Upper lobe of right lung (tissue), 1 donor: ENCODE results near the gene THAP12. TPM values are rescaled to one million over a fixed set of nuclear protein-coding genes. Genes with fewer than 3 reads are reported as not detected.

Experiments used
- ATAC-seq: fragments of 200-7000 bp; cut with Tn5 transposase; one replicate; pipeline ENCODE4 v1.9.1; 2020; ENCODE audit warnings: mild to moderate bottlenecking, moderate library complexity
- DNase-seq: peaks from one replicate; pipeline ENCODE4 v3.0.0-alpha.2; 2020
- H3K27ac ChIP-seq: fragments of 200-600 bp; one replicate; pipeline ENCODE4 v1.8.0; 2022
- H3K27me3 ChIP-seq: fragments of 200-600 bp; one replicate; pipeline ENCODE4 v1.8.0; 2022; ENCODE audit warnings: mild to moderate bottlenecking
- H3K36me3 ChIP-seq: fragments of 200-600 bp; one replicate; pipeline ENCODE4 v1.8.0; 2022
- H3K4me1 ChIP-seq: fragments of 200-600 bp; one replicate; pipeline ENCODE4 v1.8.0; 2022
- H3K4me3 ChIP-seq: fragments of 200-600 bp; one replicate; pipeline ENCODE4 v1.8.0; 2022; ENCODE audit warnings: mild to moderate bottlenecking
- H3K9me3 ChIP-seq: fragments of 200-600 bp; one replicate; pipeline ENCODE4 v1.8.0; 2022
- intact Hi-C: fragments of 100-400 bp; cut with DNase I; formaldehyde crosslinking; loops from one replicate; pipeline ENCODE4 v1.11.0; 2022
- total RNA-seq: library from RNA; stranded (reverse); fragmentation: NEBNext Ultra II Directional; extraction: Animal tissue kit (Norgen Biotek cat#: 25700); gene quantifications from one replicate; pipeline ENCODE4 v1.2.1, GENCODE V29; 2021
- TF ChIP-seq, protein P1 (sequence below): fragments of 200-600 bp; IDR thresholded peaks from one replicate; pipeline ENCODE4 v1.8.0; 2022; ENCODE audit warnings: antibody characterized with exemption
- donor health status: DM: no; HTN: yes; CAD: no; lungs with severe emphysema.

Gene THAP12
- total RNA-seq, 1 donor from 2014 or later, result 36.8 TPM

DNA sequence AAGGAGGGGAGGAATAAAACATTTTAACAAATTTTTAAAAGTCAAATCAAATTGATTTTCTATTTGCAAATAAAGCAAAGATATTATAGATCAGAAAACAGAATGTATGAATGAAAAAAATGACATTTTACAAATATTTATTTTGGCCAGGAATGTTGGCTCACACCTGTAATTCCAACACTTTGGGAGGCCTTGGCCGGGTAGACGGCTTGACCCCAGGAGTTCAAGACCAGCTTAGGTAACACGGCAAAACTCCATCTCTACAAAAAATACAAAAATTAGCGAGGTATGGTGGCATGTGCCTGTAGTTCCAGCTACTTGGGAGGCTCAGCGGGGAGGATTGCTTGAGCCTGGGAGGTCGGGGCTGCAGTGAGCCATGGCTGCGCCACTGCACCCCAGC is 18.2 kb downstream of the THAP12 start:
- no peak overlapping the region for H3K4me3 ChIP-seq
- no peak overlapping the region for H3K27ac ChIP-seq
- no peaks in the 10 kb centered on the region for H3K9me3 ChIP-seq
- H3K36me3 ChIP-seq, result peaks cover 11% of the 10 kb centered on the region
- TF ChIP-seq, protein P1, sequence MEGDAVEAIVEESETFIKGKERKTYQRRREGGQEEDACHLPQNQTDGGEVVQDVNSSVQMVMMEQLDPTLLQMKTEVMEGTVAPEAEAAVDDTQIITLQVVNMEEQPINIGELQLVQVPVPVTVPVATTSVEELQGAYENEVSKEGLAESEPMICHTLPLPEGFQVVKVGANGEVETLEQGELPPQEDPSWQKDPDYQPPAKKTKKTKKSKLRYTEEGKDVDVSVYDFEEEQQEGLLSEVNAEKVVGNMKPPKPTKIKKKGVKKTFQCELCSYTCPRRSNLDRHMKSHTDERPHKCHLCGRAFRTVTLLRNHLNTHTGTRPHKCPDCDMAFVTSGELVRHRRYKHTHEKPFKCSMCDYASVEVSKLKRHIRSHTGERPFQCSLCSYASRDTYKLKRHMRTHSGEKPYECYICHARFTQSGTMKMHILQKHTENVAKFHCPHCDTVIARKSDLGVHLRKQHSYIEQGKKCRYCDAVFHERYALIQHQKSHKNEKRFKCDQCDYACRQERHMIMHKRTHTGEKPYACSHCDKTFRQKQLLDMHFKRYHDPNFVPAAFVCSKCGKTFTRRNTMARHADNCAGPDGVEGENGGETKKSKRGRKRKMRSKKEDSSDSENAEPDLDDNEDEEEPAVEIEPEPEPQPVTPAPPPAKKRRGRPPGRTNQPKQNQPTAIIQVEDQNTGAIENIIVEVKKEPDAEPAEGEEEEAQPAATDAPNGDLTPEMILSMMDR, result no peak
- H3K27me3 ChIP-seq, result no peaks in the 10 kb centered on the region
- no peak for ATAC-seq
- intact Hi-C loops, result no loop called here
- no peak for DNase-seq
- H3K4me1 ChIP-seq, result peaks cover 10% of the 10 kb centered on the region

DNA sequence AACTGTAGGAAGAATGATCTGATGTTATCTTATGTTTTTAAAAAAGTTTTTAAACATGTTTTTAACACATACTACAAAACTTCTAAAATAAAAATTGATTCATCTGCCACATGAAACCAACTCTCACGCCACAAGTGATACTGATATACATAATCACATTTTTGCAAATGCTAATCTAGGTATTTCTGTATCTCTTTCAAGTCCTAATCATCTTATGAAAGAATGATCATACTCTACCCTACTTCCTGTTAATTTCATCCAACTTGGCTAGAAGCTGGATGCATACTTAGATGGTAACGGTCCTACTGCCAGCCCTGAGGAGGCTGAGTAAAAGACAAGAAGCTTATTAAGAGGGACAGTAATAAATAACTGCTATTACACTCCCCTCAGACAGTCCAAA is 19.2 kb downstream of the THAP12 start:
- no peaks in the 10 kb centered on the region for H3K27me3 ChIP-seq
- H3K9me3 ChIP-seq, result no peaks in the 10 kb centered on the region
- H3K4me1 ChIP-seq, result peaks cover 10% of the 10 kb centered on the region
- H3K36me3 ChIP-seq, result peaks cover 18% of the 10 kb centered on the region
- intact Hi-C loops, result no loop called here
- H3K27ac ChIP-seq, result no peak overlapping the region
- TF ChIP-seq, protein P1, result no peak
- H3K4me3 ChIP-seq, result no peak overlapping the region
- DNase-seq, result no peak
- no peak for ATAC-seq

DNA sequence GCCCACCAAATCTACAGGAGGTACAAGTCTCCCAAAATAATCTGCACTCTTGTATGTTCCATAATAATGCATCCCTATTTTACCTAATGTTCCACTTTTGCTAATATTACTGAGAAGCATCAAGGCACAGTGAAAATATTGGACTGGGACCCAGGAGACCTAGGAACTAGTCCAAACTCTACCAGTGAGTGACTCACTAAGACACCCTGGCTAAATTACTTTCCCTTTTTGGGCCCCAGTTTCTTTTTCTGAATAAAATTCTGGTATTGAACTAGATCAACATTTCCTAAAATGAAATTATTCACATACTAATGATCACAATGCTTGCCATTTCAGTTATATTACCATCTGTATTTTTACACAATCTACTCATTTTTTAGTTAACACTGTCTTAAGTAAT is 19.6 kb downstream of the THAP12 start:
- ATAC-seq (no peak), DNase-seq (no peak)
- H3K36me3 ChIP-seq, result peaks cover 22% of the 10 kb centered on the region
- intact Hi-C loops, result no loop called here
- no peaks in the 10 kb centered on the region for H3K9me3 ChIP-seq
- no peak overlapping the region for H3K27ac ChIP-seq
- TF ChIP-seq, protein P1, result no peak
- no peaks in the 10 kb centered on the region for H3K27me3 ChIP-seq
- no peak overlapping the region for H3K4me3 ChIP-seq
- peaks cover 10% of the 10 kb centered on the region for H3K4me1 ChIP-seq

DNA sequence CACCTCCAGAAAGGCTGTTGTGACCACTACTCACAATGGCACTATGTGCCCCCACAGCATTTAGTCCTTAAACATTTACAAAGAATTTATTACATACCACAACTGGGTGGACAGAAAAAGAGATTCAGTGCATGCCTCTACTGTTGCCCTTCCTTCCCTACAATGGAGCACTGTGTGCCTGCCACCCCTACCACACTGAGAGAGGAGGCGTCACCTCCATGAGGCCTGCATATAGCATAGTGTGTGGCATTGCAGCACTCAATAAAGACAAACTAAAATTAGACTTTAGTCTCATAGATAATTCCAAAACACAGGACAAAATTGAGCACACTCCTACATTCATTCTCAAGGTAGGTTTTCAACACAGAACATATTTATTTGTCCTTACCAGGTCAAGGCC is 25.8 kb downstream of the THAP12 start:
- intact Hi-C loops, result no loop called here
- DNase-seq, result no peak

DNA sequence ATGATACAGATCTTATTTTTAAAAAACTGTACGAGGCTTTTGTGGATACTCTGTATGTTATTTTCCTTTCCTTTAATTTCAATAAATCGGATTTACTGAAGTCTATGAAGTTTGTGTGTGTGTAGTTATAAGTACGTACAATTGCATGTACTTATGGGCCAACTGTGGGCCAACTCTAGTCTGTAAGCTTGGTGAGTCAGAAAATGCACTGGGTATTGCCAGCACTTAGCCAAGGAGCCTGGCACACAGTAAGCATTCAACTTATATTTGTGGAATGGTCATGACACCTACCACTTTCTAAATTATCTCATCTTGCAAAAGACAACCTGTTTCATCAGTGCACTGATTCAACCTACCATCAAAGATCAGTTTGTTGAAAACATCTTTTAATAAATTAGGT is 32.6 kb downstream of the THAP12 start:
- intact Hi-C loops, result no loop called here
- no peak overlapping the region for H3K4me3 ChIP-seq

More for the DNA sequence above, 25.8 kb downstream of the THAP12 start:
- TF ChIP-seq, protein P1, result no peak
- no peaks in the 10 kb centered on the region for H3K27me3 ChIP-seq
- H3K27ac ChIP-seq, result no peak overlapping the region
- H3K36me3 ChIP-seq, result peaks cover 71% of the 10 kb centered on the region
- no peak overlapping the region for H3K4me3 ChIP-seq
- no peaks in the 10 kb centered on the region for H3K4me1 ChIP-seq
- ATAC-seq, result no peak
- no peaks in the 10 kb centered on the region for H3K9me3 ChIP-seq

More for the DNA sequence above, 32.6 kb downstream of the THAP12 start:
- DNase-seq (no peak), ATAC-seq (peak; percentile 66)
- no peak overlapping the region for H3K27ac ChIP-seq
- no peaks in the 10 kb centered on the region for H3K27me3 ChIP-seq
- no peaks in the 10 kb centered on the region for H3K9me3 ChIP-seq
- TF ChIP-seq, protein P1, result no peak
- peaks cover 3% of the 10 kb centered on the region for H3K4me1 ChIP-seq
- peaks cover 31% of the 10 kb centered on the region for H3K36me3 ChIP-seq
